HepG2 (cell line): ENCODE measurements around the gene KREMEN1. TPM values are rescaled to one million over a fixed set of nuclear protein-coding genes. Genes with fewer than 3 reads are reported as not detected.

Source experiments
- CCAR2 ChIP-seq: fragments of 200-400 bp; formaldehyde crosslinking; optimal IDR thresholded peaks from 2 replicates; pipeline ENCODE3; 2018; ENCODE audit warnings: low read depth, mild to moderate bottlenecking, low read length, moderate library complexity
- EHMT2 ChIP-seq: fragments of 200-600 bp; sonication (generic); IDR thresholded peaks from 2 replicates; pipeline ENCODE4 v1.7.0; 2017; ENCODE audit warnings: antibody characterized with exemption, low read depth, low read length, borderline replicate concordance
- FOXA1 ChIP-seq, 2 experiments: fragments of 450-650 bp in 1 of 2; sonication (generic) in 1 of 2; formaldehyde crosslinking in 1 of 2; IDR thresholded peaks; 2 replicates each; pipeline versions ENCODE4 v1.4.0 to v1.6.1; 2016 to 2020; ENCODE audit warnings: missing genetic modification reagents in 1 of 2
- FOXK1 ChIP-seq: sonication (generic); formaldehyde crosslinking; IDR thresholded peaks from 2 replicates; pipeline ENCODE4 v1.4.0; 2020; ENCODE audit warnings: low read depth, missing genetic modification reagents, borderline replicate concordance
- GFI1 ChIP-seq: sonication (generic); formaldehyde crosslinking; IDR thresholded peaks from 2 replicates; pipeline ENCODE4 v1.5.0; 2020; ENCODE audit warnings: missing genetic modification reagents, mild to moderate bottlenecking, borderline replicate concordance
- HCFC1 ChIP-seq: fragments of 150-350 bp; IDR thresholded peaks from 2 replicates; pipeline ENCODE4 v1.6.1; 2014; ENCODE audit warnings: low read depth, low read length
- JDP2 ChIP-seq: sonication (generic); formaldehyde crosslinking; IDR thresholded peaks from 2 replicates; pipeline ENCODE4 v1.8.1; 2022; ENCODE audit warnings: missing genetic modification reagents, borderline replicate concordance
- MTA3 ChIP-seq: sonication (generic); formaldehyde crosslinking; IDR thresholded peaks from 2 replicates; pipeline ENCODE4 v1.4.0; 2020; ENCODE audit warnings: missing genetic modification reagents
- NR2F2 ChIP-seq: IDR thresholded peaks from 2 replicates; pipeline ENCODE4 v1.6.1; 2012; ENCODE audit warnings: low read depth, inconsistent platforms, borderline replicate concordance
- PRPF4 ChIP-seq: fragments of 200-400 bp; formaldehyde crosslinking; IDR thresholded peaks from 2 replicates; pipeline ENCODE4 v1.6.1; 2016; ENCODE audit warnings: low read length, low read depth; ENCODE audit not compliant: poor library complexity, severe bottlenecking
- SAFB2 ChIP-seq: sonication (generic); formaldehyde crosslinking; IDR thresholded peaks from 2 replicates; pipeline ENCODE4 v1.5.1; 2020; ENCODE audit warnings: missing genetic modification reagents, low read depth, mild to moderate bottlenecking, borderline replicate concordance
- SALL2 ChIP-seq: sonication (generic); formaldehyde crosslinking; IDR thresholded peaks from 2 replicates; pipeline ENCODE4 v1.8.1; 2023; ENCODE audit warnings: mild to moderate bottlenecking, missing genetic modification reagents, inconsistent platforms
- SNAPC2 ChIP-seq: sonication (generic); formaldehyde crosslinking; IDR thresholded peaks from 2 replicates; pipeline ENCODE4 v1.8.1; 2022; ENCODE audit warnings: mild to moderate bottlenecking, missing genetic modification reagents
- TAF15 ChIP-seq: fragments of 200-400 bp; formaldehyde crosslinking; IDR thresholded peaks from one replicate; pipeline ENCODE4 v1.6.1; 2018; ENCODE audit warnings: mild to moderate bottlenecking, low read depth, low read length; ENCODE audit not compliant: poor library complexity, severe bottlenecking
- U2AF1 ChIP-seq: fragments of 200-400 bp; formaldehyde crosslinking; optimal IDR thresholded peaks from 2 replicates; pipeline ENCODE3; 2017; ENCODE audit warnings: mild to moderate bottlenecking, low read depth, low read length
- ZFP62 ChIP-seq: sonication (generic); formaldehyde crosslinking; IDR thresholded peaks from 2 replicates; pipeline ENCODE4 v1.4.0; 2020; ENCODE audit warnings: missing genetic modification reagents
- ZMYM2 ChIP-seq: sonication (generic); formaldehyde crosslinking; IDR thresholded peaks from 2 replicates; pipeline ENCODE4 v1.8.0; 2022; ENCODE audit warnings: mild to moderate bottlenecking, missing genetic modification reagents
- ZMYM4 ChIP-seq: sonication (generic); formaldehyde crosslinking; IDR thresholded peaks from 2 replicates; pipeline ENCODE4 v1.8.1; 2023; ENCODE audit warnings: mild to moderate bottlenecking, missing genetic modification reagents
- ZNF143 ChIP-seq: sonication (generic); formaldehyde crosslinking; IDR thresholded peaks from 2 replicates; pipeline ENCODE4 v1.4.0; 2020; ENCODE audit warnings: missing genetic modification reagents
- ZNF232 ChIP-seq: sonication (generic); formaldehyde crosslinking; IDR thresholded peaks from 2 replicates; pipeline ENCODE4 v1.4.0; 2020; ENCODE audit warnings: missing genetic modification reagents, borderline replicate concordance
- ZNF3 ChIP-seq: IDR thresholded peaks from 2 replicates; pipeline ENCODE4 v1.7.0; 2017; ENCODE audit warnings: inconsistent platforms
- ZNF709 ChIP-seq: sonication (generic); formaldehyde crosslinking; IDR thresholded peaks from 2 replicates; pipeline ENCODE4 v1.5.0; 2020; ENCODE audit warnings: mild to moderate bottlenecking, missing genetic modification reagents
- polyA plus RNA-seq, 8 experiments: library from polyadenylated mRNA; depleted of rRNA in 3 of 8; stranded (reverse) in 7 of 8; unstranded in 1 of 8; fragments of >200 nt; fragmentation: Illumina TruSeq in 4 of 8; extraction: Trizol in 4 of 8; gene quantifications; 2 replicates each; pipeline versions ENCODE4 v1.2.1 to v1.2.3, GENCODE V29; 2011 to 2016; ENCODE audit warnings: low read depth in 4 of 8, missing spikeins in 1 of 8, mixed read lengths in 1 of 8; ENCODE audit not compliant: insufficient read depth in 1 of 8
- total RNA-seq, 5 experiments: library from RNA; depleted of rRNA; stranded (reverse); fragments of >200 nt; fragmentation: Illumina TruSeq; extraction: Trizol; gene quantifications; 2 replicates each; pipeline ENCODE4 v1.2.3, GENCODE V29; 2016; ENCODE audit warnings: low read depth in 1 of 5
- TF ChIP-seq, protein P1 (sequence below): sonication (generic); formaldehyde crosslinking; conservative IDR thresholded peaks from 2 replicates; pipeline ENCODE4 v1.8.0; 2022; ENCODE audit warnings: missing genetic modification reagents
- TF ChIP-seq, protein P2 (sequence below): sonication (generic); formaldehyde crosslinking; conservative IDR thresholded peaks from 2 replicates; pipeline ENCODE4 v1.4.0; 2020; ENCODE audit warnings: missing genetic modification reagents
- TF ChIP-seq, protein P3 (sequence below): IDR thresholded peaks from 2 replicates; pipeline ENCODE4 v1.6.1; 2016
- TF ChIP-seq, protein P4 (sequence below): sonication (generic); formaldehyde crosslinking; IDR thresholded peaks from 2 replicates; pipeline ENCODE4 v1.4.0; 2020; ENCODE audit warnings: mild to moderate bottlenecking, missing genetic modification reagents, borderline replicate concordance

The KREMEN1 gene
- total and polyA plus RNA-seq, 2 of the 13 experiments (the other 11 are each of a cell fraction or from before 2014, with no cell fraction given) = 9.8 to 13.8 TPM

DNA sequence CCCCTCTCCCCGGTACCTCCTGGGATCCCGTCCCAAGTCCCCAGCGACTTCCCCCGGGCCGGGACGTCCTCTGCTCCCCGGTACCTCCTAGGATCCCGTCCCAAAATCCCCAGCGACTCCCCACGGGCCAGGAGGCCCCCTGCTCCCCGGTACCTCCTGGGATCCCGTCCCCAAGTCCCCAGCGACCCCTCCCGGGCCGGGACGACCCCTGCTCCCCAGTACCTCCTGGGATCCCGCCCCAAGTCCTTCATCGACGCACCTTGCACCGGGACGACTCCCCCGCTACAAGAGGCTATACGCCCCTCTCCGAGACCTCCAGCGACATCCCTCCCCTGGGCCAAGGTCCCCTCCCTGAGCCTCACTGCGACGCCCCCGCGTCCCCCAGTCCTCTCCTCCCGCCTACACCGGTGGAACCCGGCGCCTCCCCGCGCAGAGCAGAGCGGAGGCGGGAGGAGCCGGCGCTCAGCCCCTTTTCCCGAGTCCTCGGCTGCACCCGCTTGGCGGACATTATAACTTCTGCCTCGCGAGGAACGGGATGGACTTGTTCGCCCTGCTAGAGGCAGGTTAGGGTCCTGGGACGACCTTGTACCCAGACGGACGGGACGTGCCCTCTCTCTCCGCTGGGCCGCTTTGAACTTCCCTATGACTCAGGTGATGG, 912 bp downstream of the KREMEN1 start (continued):
- TF ChIP-seq MTA3 (CRISPR knock-in tag) (no peak), CCAR2 (no peak), EHMT2 (no peak), SNAPC2 (CRISPR knock-in tag) (no peak), SAFB2 (CRISPR knock-in tag) (no peak), NR2F2 (no peak), TAF15 (no peak), SALL2 (0 out of 2 replicates have a peak, but pooled peaks have one; percentile 24), ZMYM2 (CRISPR knock-in tag) (peak; percentile 63; the same call in 1 of the 2 replicates), ZNF143 (CRISPR knock-in tag) (no peak), ZNF232 (CRISPR knock-in tag) (no peak), JDP2 (no peak), HCFC1 (no peak), ZNF709 (CRISPR knock-in tag) (no peak), ZMYM4 (no peak), ZNF3 (CRISPR knock-in tag) (no peak), U2AF1 (no peak), FOXA1 (IDR thresholded peaks at IDR 0.05) (no peak), FOXA1 (CRISPR knock-in tag; IDR thresholded peaks at IDR 0.05) (no peak), ZFP62 (CRISPR knock-in tag) (no peak), FOXK1 (CRISPR knock-in tag) (no peak), PRPF4 (no peak), GFI1 (no peak)
- TF ChIP-seq, protein P1, sequence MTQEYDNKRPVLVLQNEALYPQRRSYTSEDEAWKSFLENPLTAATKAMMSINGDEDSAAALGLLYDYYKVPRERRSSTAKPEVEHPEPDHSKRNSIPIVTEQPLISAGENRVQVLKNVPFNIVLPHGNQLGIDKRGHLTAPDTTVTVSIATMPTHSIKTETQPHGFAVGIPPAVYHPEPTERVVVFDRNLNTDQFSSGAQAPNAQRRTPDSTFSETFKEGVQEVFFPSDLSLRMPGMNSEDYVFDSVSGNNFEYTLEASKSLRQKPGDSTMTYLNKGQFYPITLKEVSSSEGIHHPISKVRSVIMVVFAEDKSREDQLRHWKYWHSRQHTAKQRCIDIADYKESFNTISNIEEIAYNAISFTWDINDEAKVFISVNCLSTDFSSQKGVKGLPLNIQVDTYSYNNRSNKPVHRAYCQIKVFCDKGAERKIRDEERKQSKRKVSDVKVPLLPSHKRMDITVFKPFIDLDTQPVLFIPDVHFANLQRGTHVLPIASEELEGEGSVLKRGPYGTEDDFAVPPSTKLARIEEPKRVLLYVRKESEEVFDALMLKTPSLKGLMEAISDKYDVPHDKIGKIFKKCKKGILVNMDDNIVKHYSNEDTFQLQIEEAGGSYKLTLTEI = no peak
- TF ChIP-seq, protein P2, sequence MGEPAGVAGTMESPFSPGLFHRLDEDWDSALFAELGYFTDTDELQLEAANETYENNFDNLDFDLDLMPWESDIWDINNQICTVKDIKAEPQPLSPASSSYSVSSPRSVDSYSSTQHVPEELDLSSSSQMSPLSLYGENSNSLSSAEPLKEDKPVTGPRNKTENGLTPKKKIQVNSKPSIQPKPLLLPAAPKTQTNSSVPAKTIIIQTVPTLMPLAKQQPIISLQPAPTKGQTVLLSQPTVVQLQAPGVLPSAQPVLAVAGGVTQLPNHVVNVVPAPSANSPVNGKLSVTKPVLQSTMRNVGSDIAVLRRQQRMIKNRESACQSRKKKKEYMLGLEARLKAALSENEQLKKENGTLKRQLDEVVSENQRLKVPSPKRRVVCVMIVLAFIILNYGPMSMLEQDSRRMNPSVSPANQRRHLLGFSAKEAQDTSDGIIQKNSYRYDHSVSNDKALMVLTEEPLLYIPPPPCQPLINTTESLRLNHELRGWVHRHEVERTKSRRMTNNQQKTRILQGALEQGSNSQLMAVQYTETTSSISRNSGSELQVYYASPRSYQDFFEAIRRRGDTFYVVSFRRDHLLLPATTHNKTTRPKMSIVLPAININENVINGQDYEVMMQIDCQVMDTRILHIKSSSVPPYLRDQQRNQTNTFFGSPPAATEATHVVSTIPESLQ (CRISPR knock-in tag) = no peak
- TF ChIP-seq, protein P3, sequence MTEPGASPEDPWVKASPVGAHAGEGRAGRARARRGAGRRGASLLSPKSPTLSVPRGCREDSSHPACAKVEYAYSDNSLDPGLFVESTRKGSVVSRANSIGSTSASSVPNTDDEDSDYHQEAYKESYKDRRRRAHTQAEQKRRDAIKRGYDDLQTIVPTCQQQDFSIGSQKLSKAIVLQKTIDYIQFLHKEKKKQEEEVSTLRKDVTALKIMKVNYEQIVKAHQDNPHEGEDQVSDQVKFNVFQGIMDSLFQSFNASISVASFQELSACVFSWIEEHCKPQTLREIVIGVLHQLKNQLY (CRISPR knock-in tag) = no peak
- TF ChIP-seq, protein P4, sequence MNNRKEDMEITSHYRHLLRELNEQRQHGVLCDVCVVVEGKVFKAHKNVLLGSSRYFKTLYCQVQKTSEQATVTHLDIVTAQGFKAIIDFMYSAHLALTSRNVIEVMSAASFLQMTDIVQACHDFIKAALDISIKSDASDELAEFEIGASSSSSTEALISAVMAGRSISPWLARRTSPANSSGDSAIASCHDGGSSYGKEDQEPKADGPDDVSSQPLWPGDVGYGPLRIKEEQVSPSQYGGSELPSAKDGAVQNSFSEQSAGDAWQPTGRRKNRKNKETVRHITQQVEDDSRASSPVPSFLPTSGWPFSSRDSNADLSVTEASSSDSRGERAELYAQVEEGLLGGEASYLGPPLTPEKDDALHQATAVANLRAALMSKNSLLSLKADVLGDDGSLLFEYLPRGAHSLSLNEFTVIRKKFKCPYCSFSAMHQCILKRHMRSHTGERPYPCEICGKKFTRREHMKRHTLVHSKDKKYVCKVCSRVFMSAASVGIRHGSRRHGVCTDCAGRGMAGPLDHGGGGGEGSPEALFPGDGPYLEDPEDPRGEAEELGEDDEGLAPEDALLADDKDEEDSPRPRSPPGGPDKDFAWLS (CRISPR knock-in tag) = no peak
